IPS-18c (cell line): Measurements from ENCODE around the gene GGCT.

ENCODE experiments used
- H3K4me3 ChIP-seq: 2 replicates; pipeline ENCODE4 v1.7.0; 2013; ENCODE audit warnings: low read depth, mild to moderate bottlenecking, low read length, moderate library complexity; ENCODE audit not compliant: insufficient read depth
- H3K9me3 ChIP-seq: one replicate; pipeline ENCODE4 v1.6.1; 2013; ENCODE audit warnings: mild to moderate bottlenecking, low read length, moderate library complexity; ENCODE audit not compliant: control insufficient read depth, insufficient read depth

Gene GGCT

GRCh38 chr7:30453921-30454320, 50.7 kb downstream of the GGCT start:
- Histone ChIP-seq H3K9me3 (no peaks in the 10 kb centered on the region), H3K4me3 (no peak overlapping the region)

- no peak overlapping the region for H3K4me3 ChIP-seq
- H3K9me3 ChIP-seq: no peaks in the 10 kb centered on the region
Observed at GRCh38 chr7:30453016-30453415, 51.6 kb downstream of the GGCT start.

GRCh38 chr7:30452280-30452930, 52.2 kb downstream of the GGCT start:
- Histone ChIP-seq H3K9me3 (no peaks in the 10 kb centered on the region), H3K4me3 (no peak overlapping the region)

DNA sequence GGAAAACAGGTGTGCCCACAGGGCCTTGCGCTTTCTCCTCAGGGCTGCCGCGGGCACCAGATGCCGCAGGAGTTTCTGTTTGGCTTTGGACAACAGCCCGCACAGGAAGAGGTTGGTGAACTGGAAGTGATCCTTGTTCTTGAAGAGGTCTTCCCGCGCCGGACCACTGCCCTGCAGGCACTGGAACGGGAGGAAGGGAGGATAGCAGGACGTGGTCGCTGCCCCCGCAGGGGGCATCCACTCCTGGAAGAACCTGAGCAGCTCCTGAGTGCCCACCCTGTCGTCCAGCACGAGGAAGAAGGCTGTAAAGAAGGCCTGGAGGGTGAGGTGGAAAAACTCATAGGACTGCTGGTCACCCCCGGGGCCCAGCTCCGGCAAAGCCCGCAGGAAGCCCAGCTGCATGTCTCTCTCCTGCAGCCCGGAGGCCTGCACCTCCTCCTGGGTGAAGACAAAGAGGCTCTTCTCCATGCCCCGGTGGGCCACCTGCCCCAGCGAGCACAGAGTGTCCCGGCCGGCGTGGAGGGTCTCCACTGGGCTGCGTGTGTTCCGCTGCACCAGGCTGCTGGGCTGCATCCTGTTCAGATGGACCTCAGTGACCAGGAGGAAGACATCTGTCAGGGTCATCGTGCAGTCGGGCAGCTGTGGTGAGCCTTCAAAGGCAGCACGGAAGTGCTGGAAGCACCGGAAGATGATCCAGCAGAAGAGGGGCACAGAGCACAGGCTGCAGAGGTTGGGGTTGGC, 52.9 kb downstream of the GGCT start:
- H3K4me3 ChIP-seq: no peak overlapping the region; the same call in 1 of the 2 replicates
- no peaks in the 10 kb centered on the region for H3K9me3 ChIP-seq

GRCh38 chr7:30450983-30451497, 53.6 kb downstream of the GGCT start:
- H3K4me3 ChIP-seq: no peak overlapping the region
- no peaks in the 10 kb centered on the region for H3K9me3 ChIP-seq

DNA sequence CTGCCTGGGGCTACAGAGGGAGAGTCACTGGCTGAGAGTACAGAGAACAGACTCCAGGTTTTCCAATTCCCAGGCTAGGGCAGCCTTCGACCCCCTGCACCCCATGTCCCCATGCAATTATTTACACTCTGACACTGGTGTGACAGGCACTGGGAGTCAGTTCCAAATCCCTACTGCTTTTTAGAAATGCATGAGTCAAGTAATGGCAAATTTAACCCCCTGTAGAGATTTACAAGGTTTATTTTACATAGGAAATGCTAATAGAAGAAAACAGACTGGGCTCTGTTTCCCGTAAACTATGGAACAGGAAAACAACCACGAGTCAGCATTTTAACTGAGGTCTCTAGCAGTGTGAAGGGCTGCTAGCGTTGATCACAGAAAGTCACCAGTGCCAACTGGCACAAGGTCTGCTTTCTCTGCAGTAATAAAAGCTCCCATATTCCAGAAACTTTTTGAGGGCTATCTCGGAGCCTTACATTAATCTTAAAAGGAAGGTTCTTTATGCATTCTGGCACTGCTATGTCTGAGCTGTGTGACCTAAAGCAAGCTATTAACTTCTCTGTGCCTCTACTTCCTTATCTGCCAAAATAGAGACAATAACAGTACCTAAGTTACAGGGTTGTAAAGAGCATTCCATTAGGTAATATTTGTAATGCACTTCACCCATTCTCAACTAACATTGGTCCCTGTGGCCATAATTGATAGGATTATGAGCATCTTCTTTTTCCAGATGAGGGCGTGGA, 54.2 kb downstream of the GGCT start:
- H3K4me3 ChIP-seq: no peak overlapping the region
- H3K9me3 ChIP-seq: no peaks in the 10 kb centered on the region

- no peaks in the 10 kb centered on the region for H3K9me3 ChIP-seq
- no peak overlapping the region for H3K4me3 ChIP-seq
Observed at GRCh38 chr7:30448461-30449189, 56.0 kb downstream of the GGCT start.

GRCh38 chr7:30447466-30447865, 57.2 kb downstream of the GGCT start:
- no peak overlapping the region for H3K4me3 ChIP-seq

More at GRCh38 chr7:30447466-30447865, 57.2 kb downstream of the GGCT start:
- H3K9me3 ChIP-seq: no peaks in the 10 kb centered on the region
